GM21825 (cell line): ENCODE data around the gene MANSC1.
"Not testable (repeated sequence)": the region's sequence is repeated elsewhere in the genome, so short reads cannot be mapped to it uniquely, and the experiment has no call there.

Experiments used
- ATAC-seq: cut with Tn5 transposase; IDR thresholded peaks from one replicate; pipeline ENCODE4 v1.9.1; 2021; ENCODE audit warnings: mild to moderate bottlenecking, moderate library complexity; ENCODE audit not compliant: unreplicated experiment

MANSC1 gene

DNA sequence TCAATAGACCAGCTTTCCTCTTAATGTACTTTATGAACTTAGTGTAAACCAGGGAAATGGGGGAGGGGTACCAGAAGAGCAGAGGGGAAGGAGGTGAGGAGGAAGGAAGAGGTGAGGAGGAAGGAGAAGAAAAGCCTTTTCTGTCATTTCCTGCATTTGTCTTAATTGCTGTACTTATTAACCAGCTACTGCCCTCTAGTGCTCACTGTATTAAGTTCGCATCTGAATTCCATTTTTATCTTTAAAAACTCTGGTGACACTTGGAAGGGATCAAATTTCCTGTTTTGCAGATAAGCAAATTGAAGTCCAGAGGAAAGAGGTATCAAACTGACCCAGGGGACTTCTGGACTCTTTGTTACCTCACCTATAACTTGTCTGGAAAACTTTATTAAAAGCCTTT, 22.2 kb downstream of the MANSC1 start:
- ATAC-seq = no peak

DNA sequence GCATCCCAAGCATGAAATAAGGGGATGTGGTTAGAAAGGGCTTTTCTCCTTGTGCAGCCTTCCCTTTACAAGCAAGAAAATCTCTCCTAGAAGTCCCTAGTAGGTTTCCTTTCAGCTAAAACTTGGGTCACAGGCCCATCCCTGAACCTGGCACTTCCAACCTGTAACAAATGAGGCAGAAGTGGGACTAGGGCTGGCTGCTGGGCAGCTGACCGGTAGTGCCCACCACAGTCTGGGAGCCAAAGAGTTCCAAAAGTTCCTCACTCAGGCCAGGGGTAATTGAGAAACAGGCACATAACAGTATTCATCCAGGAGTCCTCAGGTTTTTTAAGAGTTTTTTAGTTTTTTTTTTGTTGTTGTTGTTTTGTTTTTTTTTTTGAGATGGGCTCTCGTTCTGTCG, 23.8 kb downstream of the MANSC1 start:
- ATAC-seq = no peak

DNA sequence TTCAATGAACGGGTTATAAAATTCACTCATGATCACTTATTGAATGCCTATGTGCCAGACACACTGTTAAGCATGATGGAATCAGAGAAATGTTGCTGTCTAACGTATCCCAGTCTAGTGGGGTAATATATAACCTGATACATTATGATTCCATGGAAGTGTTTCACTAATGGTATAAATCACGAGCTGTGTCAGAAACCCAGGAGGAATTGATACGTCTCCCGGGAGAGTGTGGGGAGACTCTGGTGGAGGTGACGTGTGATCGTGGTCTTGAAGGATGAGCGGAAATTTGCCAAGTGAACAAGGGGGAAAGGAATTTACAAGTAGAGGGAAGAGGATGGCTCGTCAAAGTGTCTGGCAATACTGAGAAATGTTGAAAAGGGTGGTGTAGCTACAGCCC, 26.5 kb downstream of the MANSC1 start:
- ATAC-seq = no peak

DNA sequence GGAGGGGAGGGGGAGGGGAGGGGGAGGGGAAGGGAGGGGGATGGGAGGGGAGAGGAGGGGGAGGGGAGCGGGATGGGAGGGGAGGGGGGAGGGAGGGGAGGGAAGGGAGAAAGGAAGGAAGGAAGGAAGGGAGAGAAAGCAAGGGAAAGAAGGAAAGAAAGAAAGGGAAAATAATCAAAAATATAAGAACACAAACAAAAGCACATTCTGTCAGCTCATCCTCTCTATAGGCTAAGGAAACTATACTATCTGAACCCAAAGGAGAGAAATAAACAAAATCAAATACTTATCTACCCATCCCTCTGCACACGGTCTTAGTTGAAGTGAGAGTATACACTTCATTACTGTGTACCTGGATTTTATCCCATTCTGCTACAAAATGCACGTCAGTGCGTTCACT, 26.9 kb downstream of the MANSC1 start:
- ATAC-seq = no peak

DNA sequence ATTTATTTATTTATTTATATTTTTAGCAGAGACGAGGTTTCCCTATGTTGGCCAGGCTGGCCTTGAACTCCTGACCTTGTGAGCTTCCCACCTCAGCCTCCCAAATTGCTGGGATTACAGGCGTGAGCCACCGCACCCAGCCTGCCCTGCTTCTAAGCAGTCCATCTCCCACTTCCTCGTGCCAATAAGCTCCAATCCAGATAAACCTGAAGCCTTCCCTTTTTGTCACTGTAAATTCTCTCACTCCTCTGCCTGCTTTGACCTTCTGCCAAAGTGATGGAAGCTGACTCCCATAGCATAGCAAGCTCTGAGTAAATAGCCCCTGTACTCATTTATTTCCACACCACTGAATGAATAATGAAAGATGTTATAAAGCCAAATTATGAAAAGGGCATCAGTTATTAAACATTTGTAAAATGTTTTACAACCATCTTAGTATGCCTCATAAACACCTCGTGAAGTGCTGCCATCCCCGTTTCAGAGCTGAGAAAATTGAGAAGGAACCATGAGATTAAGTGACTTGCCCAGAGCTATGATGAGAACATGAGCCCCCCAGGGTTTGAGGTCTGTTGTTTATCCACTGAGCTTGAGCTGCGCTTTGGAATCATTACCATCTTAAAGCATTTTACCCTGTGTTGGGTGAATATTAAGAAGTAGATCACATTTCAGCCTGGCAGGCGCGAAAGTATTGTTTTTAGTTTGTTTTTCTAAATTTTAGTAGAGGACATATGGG, 30.4 kb downstream of the MANSC1 start:
- ATAC-seq = no peak

DNA sequence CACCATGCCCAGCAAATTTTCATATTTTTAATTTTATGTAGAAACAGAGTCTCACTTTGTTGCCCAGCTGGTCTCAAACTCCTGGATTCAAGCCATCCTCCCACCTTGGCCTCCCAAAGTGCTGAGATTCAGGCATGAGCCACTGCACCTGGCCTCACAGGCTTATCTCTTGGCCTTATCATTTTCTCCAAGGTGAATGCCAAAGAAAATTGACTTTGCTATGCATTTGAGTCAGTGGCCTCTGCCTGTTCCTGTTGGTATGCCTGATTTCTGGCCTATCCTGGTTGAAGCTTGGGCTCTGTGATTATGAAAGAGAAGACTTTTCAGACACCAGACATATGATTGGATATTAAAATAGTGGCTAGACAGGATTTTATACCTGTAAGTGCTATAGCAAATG, 34.2 kb downstream of the MANSC1 start:
- no peak for ATAC-seq

DNA sequence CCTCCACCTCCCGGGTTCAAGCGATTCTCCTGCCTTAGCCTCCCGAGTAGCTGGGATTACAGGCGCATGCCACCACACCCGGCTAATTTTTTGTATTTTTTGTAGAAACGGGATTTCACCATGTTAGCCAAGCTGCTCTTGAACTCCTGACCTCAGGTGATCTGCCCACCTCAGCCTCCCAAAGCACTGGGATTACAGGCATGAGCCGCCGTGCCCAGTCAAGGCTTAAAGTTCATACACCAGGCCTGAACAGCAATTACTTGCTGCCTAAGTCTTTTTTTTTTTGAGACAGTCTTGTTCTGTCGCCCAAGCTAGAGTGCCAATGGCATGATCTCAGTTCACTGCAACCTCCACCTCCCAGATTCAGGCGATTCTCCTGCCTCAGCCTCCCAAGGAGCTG, 39.3 kb downstream of the MANSC1 start:
- ATAC-seq = not testable (repeated sequence)

DNA sequence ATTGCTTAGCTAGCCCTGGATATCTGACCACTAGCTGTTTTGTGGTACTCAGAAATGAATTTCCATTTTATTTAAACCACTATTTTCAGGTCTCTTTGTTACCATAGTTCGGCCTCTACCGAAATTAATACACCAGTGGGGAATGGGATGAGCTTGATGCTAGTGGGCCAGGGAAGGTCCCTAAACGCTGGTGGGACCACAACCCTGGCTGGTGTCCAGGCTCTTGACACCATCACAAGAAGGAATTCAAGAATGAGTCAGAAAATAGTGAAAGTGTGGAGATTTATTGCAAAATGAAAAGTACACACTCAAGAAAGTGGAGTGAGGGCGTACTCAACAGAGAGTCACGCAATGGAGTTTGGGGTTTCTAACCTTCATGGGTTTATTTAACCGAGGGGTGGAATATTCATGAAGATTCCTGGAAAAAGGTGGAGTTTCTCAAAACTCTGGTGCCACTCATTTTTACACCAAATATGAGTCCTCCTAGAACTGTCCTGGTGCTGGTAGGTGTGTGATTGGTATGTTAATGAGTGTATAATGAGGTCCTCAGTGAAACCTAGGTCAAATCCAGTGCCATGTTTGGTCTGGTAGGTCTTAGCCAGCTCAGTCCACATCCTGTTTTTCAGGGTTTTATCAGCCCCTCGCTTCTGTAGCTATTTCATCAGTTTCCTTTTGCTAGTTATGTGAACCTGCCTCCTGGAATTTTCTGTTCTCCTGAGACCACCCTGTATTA, 44.3 kb downstream of the MANSC1 start:
- ATAC-seq = no peak

DNA sequence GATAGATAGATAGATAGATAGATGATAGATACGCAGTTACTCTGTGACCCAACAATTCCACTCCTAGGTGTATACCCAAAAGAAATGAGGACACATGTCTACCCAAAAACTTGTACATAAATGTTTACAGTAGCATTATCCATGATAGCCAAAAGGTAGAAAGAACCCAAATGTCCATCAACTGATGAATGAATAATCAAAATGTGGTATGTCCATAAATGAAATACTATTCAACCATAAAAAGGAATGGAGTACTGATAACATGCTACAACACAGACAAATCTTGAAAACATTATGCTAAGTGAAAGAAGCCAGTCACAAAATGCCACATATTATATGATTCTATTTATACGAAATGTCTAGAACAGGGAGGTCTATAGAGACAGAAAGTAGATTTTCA, 47.1 kb downstream of the MANSC1 start:
- no peak for ATAC-seq

DNA sequence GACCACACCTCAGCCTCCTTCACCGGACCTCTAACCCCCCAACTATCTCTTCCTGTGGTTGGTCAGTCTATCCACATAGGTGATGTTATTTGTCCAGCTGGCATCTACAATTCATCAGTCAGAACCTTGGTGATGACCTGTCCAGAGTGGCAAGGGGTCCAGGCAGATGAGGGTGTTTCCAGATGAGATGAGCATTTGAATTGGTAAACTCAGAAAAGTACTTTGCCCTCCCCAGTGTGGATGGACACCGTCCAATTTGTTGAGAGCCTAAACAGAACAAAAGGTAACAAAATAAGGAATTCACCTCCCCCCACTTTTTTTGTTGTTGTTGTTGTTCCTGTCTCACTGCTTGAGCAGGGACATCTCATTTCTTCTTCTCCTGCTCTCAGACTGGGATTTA, 48.9 kb downstream of the MANSC1 start:
- no peak for ATAC-seq

DNA sequence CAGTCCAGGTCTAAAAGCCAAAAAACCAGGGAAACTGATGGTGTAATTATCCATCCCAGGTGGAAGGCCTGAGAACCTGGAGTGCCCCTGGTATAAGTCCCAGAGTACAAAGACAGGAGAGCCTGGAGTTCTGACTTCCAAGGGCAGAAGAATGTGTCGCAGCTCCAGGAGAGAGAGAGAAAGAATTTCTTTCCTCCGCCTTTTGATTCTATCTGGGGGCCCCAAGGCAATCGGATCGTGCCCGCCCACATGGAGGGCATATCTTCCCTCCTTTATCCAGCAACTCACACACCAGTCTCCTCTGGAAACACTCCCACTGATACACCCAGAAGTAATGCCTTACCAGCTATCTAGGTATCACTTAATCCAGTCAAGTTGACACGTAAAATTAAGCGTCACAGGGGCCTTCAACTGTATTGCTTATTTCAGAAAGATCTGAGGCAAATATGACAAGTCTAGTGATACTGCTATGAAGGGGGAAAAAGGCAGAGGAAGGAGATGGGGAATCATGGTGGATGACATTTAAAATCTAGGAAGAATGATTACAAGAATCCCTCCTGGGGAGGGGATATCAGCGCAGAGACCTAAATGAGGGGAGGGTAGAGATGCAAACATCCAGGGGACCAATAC, 52.7 kb downstream of the MANSC1 start:
- no peak for ATAC-seq

DNA sequence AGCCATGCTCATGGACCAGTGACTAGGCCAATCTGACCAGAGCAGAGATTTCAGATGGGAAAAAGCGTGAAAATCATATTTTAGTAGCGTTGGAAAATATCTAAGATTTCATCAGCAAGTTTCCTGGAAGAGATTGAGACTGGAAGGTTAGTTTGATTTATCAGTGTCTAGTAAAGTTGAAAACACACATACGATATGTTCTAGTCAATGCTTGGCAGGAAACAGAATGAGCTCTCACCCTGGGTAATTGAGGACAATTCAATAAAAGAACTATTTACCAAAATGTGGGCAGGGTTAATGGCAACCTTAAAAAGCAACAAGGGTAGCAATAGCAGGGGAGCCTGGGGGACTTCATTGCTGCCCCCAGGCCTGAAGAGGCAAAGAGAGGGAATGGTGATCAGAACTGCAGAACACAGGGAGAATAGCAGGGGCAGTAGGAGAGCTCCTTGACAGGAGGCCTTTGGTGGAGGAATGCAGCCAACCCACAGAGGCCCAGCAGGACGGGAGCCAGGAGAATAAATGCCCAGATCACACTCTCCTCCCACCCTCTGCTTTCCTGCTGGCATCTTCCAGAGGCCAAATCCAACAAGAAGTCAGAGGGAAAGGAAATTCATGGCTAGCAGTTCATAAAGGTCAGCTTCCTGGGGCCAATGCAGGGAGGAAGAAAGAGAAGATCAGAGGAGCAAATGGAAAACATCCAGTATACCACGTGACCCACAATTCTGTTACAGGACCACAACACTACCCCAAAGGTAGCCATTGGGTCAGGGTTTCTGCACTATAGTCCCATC, 55.6 kb downstream of the MANSC1 start:
- no peak for ATAC-seq

DNA sequence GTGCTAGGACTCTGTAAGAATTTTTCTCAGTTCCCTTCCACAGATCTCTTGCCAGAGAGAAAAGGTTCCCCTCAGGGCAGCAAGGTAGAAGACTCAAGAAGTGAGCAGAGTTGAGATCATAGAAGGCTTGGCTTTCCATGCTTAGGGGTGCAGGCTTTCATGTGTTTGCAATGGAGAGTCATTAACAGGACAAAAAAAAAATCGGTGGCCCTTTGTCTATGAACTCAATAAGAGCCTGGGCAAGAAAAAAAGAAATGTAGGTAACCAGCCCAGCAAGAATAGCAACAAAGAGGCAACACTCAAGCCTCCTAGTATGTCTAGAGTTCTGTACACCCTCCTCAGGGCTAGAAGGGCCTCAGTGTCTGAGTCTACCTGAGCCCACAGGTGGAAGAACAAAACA, 59.8 kb downstream of the MANSC1 start:
- no peak for ATAC-seq

DNA sequence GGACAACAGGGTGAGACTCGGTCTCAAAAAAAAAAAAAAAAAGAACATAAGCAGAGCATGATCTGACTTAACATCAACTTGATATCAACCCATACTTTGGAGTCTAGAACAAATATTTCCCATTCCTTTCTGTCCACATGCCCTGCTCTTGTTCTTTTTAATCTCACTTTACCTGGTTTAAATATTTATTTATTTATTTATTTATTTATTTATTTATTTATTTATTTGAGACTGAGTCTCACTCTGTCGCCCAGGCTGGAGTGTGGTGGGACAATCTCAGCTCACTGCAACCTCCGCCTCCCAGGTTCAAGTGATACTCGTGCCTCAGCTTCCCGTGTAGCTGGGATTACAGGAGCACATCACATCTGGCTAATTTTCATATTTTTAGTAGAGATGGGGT, 63.6 kb downstream of the MANSC1 start:
- ATAC-seq = no peak

DNA sequence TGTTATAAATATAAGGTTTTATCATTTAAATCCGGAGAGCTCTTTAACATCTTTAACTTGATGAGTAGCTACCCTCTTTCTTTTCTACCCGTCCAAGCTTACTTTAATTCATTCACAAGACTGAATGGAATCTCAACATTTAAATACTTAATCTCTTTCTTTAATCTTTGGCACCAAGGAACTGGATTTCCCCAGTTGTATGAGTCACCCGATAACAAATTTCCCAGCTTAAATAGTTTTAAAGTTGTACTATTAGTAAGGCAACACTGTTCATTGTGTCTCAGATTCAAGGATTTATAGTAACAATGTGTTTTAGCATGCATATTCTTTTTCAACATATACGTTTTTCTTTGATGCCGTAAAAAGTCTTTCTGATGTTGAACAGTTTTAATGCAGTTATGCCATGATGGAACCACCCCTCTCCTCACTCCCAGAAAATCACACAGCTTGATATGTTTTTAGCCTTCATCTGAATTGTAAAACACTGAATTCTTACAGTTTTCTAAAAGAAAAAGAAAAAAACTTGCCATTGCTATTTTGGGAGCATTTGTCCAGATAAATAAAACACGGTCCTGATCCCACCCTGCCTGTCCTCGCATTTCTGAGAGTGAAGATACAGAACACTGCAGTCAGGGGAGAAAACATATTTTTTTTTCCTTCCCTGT, 67.1 kb downstream of the MANSC1 start:
- ATAC-seq = no peak

DNA sequence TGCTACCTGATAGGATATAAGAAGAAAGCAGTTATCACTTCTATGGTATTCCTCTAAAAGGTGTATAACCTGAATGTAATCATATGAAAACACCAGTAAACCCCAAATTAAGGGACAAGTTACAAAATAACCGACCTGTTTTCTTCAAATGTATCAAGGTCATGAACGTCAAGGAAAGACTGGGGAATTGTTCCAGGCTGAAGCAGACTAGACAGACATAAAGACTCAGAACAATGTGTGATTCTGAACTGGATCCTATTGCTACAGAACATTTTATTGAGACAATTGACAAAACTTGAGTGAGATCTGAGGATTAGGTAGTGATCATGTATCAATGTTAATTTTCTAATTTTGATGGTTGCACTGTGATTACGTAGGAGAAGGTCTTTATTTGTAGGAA, 67.8 kb downstream of the MANSC1 start:
- no peak for ATAC-seq

DNA sequence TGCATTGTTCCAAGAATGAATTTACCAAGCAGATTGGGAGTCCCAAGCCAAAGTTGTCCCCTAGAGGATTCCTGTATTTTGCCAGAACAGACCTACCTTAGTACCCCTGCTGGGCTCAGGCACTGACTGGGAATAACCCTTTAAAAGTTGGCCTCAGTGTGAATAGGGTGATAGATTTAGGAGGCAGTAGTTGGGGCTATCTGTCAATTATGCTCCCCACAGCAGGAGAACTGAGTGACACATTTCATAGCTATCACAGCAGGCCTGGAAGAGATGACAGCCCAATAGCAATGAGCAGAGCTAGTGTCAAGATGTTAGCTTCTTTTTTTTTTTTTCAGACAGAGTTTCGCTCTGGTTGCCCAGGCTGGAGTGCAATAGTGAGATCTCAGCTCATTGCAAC, 68.9 kb downstream of the MANSC1 start:
- no peak for ATAC-seq

DNA sequence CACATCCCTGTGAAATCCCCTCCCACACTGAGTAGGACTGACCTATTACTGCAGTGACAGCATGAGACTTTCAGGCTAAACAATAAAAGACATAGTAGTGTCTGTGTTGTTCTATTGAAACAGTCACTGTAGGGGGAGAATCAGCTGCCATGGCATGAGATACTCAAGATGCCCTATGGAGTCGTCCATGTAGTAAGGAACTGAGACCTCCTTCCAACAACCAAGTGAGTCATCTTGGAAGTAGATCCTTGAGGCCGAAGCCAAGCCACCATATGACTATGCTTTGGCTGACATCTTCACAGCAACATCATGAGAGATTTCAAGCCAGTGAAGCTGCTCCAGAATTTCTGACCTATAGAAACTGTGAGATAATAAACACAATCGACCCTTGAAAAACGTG, 71.1 kb downstream of the MANSC1 start:
- no peak for ATAC-seq
